ENCODE measurements around the gene SLCO3A1.
A peak's percentile ranks its signal among the peaks of the same experiment; 100 is the strongest.

Gene SLCO3A1

DNA sequence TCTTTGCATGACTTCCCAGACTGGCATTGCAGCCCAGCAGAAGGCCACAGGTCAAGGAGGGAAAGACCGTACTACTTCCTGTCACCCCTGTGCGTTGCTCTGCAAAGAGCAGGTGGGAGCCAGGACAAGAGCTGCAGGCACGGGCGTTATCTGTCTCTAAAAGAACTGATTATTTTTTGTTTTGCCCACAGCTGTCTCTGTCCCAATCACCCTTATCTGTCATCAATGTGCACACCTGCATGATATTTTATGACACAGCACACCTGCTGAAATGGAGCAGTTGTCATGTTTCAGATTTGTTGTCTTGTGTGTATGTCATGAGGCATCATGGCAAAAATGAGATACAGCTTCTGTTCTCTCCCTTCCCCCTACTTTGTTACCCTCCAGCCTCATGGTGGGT is 58.8 kb downstream of the SLCO3A1 start:
- DNase-seq (ENCODE audit: low spot score), result no peak

DNA sequence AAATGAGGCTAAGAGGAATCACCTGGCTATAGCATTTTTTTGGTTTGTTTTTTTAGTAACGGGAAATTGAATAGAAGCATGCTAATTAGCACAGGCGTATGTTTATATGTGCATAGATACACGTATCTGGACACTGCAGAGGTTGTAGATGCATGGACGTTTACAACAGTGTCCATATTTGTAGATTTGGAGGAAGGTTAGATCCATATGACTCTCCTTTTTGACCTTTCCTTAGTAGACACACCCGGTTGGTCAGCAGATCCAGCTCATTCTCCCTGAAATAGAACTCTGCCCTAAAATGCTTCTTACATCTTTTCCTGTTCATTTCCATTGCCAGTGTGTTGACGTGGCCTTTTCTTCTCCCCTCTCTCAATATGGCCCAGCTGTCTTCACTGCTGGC is 60.1 kb downstream of the SLCO3A1 start:
- DNase-seq (ENCODE audit: low spot score), result no peak

DNA sequence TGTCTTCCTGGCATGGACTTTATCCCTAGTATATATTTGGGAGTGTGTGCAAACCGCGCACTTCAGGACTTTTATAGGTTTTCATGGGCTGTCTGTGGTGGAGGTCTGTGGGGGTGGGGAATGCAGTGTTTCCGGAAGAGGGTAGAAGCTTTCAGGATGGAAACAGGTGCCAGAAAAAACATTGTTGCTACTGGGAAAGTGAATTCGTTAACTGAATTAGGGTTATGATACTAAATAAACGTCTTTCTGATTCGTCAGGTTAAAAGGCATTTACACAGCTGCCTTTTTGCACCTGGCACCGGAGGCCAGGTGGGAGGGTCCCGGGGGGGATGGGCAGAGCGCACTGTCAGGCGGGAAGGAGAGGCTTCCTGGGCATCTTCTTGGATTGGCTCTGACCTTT is 62.1 kb downstream of the SLCO3A1 start:
- DNase-seq (ENCODE audit: low spot score), result no peak

DNA sequence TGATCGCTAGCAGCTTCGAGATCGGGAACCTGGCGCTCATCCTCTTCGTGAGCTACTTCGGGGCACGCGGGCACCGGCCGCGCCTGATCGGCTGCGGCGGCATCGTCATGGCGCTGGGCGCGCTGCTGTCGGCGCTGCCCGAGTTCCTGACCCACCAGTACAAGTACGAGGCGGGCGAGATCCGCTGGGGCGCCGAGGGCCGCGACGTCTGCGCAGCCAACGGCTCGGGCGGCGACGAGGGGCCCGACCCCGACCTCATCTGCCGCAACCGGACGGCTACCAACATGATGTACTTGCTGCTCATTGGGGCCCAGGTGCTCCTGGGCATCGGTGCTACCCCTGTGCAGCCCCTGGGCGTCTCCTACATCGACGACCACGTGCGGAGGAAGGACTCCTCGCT is 62.5 kb downstream of the SLCO3A1 start:
- DNase-seq (ENCODE audit: low spot score), result no peak

DNA sequence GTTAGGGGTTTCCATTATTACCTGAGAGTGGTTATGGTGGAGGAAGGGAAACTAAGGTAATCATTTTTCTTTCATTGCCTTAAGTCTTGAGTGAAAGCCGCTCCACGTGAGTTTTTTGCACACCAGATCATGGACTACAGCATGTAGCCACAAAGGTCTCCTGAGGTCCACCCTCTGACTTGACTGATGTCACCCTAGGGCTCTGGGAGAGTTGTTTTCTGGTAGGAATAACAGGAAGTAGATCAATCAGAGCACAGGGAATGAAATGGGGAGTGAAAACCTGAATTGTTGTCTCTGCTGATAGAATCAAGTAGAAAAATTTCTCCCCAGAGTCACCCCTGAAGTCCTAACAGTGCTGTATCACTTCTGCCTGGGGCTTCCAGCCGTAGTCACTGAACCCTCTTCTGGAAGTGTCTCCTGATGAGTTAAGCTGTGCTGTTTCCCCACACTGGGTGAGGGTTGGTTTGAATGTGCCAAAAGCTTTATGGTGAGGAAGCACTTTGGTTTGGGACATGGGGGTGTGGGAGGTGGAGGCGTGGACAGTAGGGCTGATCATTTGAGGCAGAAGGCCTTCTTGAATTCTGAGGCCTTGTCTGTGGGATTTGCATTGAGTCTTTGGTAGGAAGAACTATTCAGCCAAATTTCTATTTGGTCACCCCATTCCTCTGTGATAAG is 64.3 kb downstream of the SLCO3A1 start:
- no peak for DNase-seq (ENCODE audit: low spot score)

DNA sequence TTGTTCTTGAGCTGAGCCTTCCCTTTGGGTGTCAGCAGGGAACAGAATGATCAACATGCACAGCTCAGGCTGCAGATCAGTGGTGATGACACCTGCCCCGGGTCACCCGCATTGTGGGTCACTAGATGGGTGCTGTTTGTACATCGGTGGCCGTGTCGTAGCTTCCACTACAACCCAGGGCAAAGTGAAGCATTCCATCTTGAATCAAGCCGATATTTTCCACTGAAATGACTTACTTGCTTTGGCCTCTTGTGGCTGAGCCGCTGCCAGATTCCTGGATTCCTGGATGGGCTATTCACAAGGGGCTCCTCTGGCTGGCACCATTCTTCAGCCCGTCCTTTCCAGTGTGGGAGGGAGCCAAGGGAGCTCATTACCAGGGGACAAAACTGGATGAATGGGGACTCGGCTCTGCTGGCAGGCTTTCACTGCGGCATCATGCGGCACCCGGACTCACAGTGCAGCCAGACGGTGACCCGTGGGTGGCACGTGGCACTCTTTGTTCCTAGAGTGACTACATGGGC is 65.6 kb downstream of the SLCO3A1 start:
- no peak for DNase-seq (ENCODE audit: low spot score)

DNA sequence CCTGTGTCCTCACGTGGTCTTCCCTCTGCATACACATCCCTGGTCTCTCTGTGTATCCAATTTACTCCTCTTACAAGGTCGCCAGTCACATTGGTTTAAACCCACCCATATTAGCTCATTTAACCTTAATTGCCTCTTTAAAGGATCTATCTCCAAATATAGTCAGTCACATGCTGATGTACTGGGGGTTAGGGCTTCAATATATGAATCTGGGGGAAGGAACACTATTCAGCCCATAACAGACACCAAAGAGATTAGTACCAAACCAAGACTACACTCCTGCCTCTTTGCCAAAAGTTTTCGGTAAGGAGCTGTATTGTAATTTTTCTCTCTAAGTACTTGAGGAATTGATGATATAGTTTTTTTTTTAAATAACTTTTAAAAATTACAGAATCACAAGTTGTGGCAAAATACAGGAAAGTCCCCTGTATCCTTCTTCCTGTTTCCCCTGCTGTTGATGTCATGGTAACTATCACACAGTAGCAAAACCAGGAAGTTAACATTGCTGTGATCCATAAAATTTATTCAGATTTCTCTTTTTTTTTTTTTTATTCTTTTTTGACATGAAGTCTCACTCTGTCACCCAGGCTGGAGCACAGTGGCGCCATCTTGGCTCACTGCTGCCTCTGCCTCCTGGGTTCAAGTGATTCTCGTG is 67.8 kb downstream of the SLCO3A1 start:
- DNase-seq (ENCODE audit: low spot score), result peak; percentile 45

DNA sequence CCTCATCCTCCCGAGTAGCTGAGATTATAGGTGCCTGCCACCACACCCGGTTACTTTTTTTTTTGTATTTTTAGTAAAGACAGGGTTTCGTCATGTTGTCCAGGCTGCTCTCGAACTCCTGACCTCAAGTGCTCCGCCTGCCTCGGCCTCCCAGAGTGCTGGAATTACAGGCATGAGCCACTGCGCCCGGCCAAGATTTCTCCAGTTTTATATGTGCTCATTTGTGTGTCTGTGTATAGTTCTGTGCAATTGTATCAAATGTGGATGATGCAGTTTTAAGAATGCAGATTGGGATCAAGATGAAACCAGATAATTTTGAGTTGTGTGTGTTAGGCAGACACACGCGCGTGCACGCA is 68.3 kb downstream of the SLCO3A1 start:
- no peak for DNase-seq (ENCODE audit: low spot score)

DNA sequence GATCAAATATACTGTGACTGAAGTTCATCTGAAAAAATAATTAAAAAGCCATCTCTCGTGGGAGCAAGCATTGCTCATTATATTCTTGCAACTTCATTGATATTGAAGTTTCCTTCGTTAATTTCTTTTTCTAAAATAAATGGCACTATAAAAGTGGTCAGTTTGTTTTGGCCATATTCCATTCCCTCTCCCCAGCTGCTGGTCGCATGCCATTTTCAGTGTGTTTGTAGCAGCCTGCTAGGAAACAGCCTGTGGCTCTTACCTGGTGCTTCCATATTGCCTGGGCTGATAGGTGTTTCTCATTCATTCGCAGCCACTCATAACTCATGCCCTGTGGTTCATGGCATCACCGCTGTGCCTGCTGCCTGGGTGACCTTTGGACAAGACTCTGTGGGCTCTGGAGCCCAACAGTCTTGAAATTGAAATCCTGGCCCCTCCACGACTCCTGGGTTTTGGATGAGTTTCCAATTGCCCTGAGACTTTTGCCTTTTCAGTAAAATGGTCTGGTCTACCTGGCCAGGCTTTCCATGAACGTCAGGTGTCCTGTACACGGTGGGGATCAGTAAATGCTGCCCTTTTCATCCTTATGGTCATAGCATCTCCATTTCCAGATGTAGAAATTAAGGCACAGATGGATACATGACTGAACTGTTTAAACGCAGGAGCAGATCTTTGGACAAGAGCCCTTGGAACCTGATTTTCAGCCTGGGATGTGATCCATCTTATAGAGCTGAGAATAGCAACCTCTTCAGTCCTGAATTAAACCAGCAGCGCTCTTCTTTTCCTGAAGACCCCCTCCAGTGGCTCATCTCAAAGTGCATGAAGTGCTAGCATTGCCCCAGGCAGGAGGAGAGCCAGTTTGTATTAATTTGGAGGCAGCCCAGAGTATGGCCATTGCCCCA is 69.4 kb downstream of the SLCO3A1 start:
- no peak for DNase-seq (ENCODE audit: low spot score)

DNA sequence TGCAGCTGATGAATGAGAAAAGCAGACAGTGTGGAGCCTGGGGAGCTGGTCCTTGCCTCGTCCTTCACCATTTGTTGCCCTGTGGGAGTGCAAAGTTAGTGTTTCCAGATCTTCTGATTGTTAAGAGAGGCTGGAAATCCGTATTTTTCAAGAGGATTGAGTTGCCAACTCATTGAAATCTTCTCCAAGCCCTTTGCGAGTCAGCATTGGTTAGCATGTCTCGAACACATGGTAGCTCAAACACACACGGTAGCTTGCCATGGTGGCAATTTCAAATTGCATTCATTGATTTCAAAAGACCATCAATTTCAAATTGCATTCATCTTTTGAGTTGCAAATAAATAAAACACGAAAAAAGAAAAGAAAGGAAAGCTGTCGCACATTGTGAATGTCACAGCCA is 70.7 kb downstream of the SLCO3A1 start:
- no peak for DNase-seq (ENCODE audit: low spot score)

DNA sequence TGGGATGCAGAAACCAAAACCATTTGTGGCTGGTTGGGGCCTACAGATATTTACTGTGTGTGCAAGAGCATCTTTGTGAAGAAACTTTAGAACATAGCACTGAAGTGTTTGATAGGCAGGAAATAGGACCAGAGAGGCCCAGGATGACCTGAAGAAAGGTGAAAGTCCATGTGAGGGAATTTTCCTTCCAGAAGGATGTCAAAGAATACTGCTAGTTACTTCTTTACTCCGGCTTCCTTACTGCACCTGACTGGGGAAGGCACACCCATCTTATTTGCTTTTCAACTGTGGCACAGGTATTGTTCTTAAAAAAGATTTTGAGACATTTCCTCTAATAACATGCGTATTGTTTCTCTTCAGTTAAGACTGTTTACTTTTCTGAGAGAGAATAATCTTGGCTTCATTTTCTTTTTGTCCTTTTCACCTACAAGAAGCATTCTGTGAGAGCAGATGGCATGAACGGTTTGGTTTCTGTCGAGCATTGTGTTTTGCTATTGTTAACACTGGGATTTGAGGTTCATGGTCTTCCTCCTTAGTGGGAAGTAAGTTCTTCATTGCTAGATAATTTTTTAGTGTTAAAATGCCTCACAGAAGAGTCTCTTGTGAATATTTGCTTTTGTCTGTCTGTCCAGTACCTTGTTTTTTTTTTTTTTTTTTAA is 71.5 kb downstream of the SLCO3A1 start:
- no peak for DNase-seq (ENCODE audit: low spot score)

DNA sequence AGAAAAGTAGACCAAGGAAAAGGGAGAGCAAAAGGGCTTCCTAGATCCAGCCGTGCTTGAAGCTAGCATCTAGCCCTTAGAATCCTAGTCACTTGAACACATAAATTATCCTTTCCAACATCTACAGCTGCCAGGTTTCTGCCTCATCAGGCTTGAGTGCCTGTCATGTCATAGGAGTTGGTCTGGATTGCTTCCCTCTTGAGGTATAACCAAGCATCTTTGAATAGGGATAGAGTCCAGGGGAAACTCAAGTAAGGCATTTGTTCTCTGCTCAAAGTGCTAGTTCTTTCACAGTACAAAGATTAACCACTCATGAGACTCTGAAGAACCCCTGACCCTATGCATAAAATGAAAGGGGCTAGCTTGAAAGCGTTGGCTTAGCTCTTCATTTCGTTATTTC is 72.3 kb downstream of the SLCO3A1 start:
- DNase-seq (ENCODE audit: low spot score), result no peak

DNA sequence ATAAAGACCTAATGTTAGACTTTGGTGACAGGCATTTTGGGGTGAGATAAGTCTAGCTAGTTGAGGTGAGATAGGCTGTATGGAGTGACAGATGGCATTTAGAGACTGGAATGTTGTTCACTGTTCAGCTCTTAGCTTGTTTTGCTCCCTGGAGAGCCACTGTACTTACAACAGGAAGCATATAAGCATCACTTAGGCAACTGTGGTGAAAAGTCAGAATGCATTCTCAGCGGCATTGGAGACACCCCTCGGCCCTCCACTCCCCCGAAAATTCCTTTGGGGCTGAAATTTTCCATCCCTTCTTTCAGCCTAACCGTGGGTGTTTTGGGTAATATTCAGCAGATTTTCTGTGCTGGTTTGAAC is 73.4 kb downstream of the SLCO3A1 start:
- DNase-seq (ENCODE audit: low spot score), result no peak

DNA sequence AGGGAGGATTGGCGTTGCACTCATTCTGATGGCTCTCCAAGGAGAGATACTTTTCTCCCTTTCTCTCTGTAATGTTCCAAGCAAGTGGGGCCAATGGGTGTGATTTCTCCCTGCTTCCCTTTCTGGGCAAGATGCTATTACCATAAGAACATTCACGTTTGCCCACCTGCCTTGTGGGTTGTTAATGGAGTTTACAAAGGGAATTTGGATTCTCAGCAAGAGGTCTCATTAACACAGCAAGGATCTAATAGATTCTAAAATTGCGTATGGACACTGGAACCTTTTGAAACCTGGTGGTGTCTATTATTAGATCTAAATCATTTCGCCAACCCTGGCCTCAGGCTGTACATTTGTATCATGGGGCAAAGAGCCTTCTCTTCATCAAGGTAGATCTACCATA is 74.1 kb downstream of the SLCO3A1 start:
- no peak for DNase-seq (ENCODE audit: low spot score)

DNA sequence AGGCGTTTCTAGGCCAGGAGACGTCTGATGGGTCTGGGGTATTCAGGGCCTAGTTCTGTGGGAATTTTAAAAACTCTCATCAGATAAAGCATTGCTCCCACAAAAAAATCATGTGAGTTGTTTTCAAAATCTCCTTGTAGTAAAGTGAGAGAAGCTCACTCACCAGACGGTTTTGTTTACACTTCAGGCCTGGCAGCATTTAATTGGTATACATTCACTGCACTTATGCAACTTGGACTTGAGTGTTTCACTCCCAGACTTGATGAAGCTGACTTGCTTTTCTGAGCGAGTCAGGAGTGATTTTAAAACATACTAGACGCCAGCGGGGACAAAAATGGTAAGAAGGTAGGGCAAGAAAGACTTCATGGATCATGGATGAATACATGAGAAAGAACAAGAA is 75.2 kb downstream of the SLCO3A1 start:
- no peak for DNase-seq (ENCODE audit: low spot score)

DNA sequence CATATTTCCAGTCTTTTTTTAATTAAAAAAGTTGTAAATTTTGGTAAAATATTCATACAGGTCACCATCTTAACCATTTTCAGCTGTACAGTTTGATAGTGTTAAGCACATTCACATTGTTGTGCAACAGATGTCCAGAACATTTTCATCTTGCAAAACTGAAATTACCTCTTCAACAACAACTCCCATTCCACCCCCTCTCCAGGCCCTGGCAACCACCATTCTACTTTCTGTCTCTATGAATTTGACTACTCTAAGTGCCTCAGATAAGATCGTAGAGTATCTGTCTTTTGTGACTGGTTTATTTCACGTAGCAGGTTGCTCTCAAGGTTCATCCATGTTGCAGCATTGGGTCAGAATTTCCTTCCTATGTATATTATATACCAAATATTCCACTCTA is 76.0 kb downstream of the SLCO3A1 start:
- DNase-seq (ENCODE audit: low spot score), result no peak

DNA sequence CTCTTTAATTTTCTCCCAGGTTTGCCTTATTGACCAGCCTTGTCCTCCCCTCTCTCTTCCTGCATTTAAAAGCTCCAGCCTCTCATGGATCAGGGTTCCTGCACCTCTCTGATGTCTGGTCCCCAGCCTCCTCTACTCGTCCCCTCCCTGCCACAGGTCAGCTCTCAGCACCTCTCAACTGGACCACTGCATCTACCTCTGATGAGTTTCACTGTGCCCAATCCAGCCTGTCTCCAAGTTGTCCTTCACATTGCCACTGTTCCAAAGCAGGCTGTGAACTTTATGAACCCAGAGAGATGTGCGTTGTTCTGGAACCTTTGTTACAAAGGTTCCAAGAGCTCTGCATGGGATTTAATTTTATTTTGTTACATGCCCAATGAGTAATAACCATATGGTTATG is 76.6 kb downstream of the SLCO3A1 start:
- DNase-seq (ENCODE audit: low spot score), result no peak

DNA sequence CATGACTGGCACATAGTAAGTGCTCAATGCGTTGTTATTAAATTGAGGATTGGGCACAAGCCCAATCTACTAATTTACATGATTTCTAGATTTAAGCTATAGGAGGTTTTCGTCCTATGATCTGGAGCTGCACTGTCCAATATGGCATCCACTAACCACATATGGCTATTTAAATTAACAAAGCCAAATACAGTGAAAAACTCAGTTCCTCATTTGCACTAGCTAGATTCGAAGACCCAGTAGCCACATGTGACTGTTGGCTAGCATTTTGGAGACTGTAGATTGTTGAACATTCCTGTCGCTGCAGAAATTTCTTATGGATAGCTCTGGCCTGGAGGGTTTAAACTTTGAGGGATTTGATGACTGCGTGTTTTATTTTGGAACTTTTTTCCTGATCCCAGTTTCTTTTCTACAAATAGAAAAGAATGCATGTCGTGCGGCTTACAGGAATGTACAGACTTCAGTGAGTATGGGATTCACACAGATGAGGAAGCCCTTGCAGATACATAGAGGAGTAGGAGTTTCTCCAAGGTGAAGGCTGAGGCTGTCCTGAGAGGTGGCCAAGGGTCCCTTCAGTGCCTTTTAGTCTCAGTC is 82.8 kb downstream of the SLCO3A1 start:
- no peak for DNase-seq (ENCODE audit: low spot score)

DNA sequence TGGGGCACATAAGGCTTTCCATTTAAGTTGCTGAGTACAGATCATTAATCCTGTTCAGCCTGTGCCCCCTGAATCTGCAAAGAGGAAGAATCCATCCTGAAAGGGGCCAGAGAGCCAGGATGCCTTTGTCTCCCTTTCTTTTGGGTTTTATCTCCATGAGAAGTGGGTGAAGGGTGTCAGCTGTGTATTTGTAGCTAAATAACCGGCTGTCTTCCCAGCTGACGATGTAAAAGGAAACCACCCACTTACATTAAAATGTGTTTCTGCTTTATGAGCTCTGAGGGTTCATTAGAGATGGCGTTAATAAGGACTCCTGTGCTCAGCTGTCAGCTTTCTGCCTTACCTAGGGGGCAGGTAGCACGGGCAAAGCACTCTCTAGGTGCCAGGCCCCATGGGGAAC is 83.4 kb downstream of the SLCO3A1 start:
- DNase-seq (ENCODE audit: low spot score), result no peak

DNA sequence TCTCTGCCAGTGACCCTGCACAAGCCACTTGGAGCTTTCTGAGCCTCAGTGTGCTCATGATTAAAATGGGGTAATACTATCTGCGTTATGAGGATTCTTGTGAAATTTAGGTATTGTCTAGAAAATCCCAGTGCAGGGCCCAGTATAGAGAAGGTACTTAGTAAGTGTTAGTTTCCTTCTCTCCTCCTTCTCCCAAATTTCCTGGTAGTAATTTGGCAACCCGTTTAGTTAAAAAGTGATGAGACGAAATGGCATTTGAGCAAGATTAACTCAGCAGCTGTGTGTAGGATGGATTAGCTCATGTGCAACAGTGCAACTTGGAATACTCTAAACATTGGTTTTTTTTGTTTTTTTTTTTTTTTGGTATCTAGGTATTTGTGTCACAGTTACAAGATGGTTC is 84.6 kb downstream of the SLCO3A1 start:
- no peak for DNase-seq (ENCODE audit: low spot score)

DNA sequence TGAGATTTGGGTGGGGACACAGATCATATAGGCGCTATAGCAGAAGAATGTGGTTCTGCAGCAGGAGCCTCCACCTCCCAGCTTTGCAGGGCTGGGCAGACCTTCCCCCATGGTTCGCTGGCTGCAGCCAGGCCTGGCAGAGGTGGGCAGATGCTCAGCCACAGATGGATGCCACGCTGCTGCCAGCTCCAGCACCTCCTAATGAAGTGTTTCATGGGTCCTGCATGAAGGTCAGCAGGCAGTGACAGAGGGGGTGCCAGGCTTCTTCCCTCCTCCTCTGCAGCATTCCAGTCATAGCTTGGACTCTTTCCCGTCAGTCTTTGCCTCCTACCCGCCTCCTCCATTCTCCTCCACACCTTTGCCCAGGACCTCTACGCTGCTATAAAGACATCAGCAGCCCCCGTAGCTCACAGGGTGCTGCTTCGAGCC is 85.9 kb downstream of the SLCO3A1 start:
- no peak for DNase-seq (ENCODE audit: low spot score)

Data from germinal center (tissue), 1 donor.